Measurements from ENCODE around the gene TM6SF1. TPM values are rescaled to one million over a fixed set of nuclear protein-coding genes. Genes with fewer than 3 reads are reported as not detected.
"Not testable (repeated sequence)": the region's sequence is repeated elsewhere in the genome, so short reads cannot be mapped to it uniquely, and the experiment has no call there.

Gene TM6SF1
- not detected in 2 replicates for total RNA-seq (2014; rRNA removed; shearing (Covaris generic))

- no peak for DNase-seq (ENCODE audit: low spot score)
These were observed at the start of gene TM6SF1 for GRCh38 chr15:83106994-83107840. TM6SF1 (plus strand) TSS chr15:83107645; CDS start chr15:83107681, 36 bp downstream.

- DNase-seq (ENCODE audit: low spot score), result no peak
These were observed 49.6 kb upstream of the TM6SF1 start for GRCh38 chr15:83057696-83058376.

- no peak for DNase-seq (ENCODE audit: low spot score)
These were observed 45.8 kb upstream of the TM6SF1 start for GRCh38 chr15:83061680-83062079.

GRCh38 chr15:83062768-83063180 is 44.7 kb upstream of the TM6SF1 start:
- DNase-seq (ENCODE audit: low spot score), result no peak

GRCh38 chr15:83063551-83063950 is 43.9 kb upstream of the TM6SF1 start:
- no peak for DNase-seq (ENCODE audit: low spot score)

- peak; percentile 12 for DNase-seq (ENCODE audit: low spot score)
These were observed 42.6 kb upstream of the TM6SF1 start for GRCh38 chr15:83064859-83065258.

- peak; percentile 17 for DNase-seq (ENCODE audit: low spot score)
These were observed 42.0 kb upstream of the TM6SF1 start for GRCh38 chr15:83065431-83065830.

- DNase-seq (ENCODE audit: low spot score), result peak; percentile 45
These were observed 41.3 kb upstream of the TM6SF1 start for GRCh38 chr15:83066034-83066733.

- peak; percentile 96 for DNase-seq (ENCODE audit: low spot score)
These were observed 40.5 kb upstream of the TM6SF1 start, which contains the start of gene BTBD1 for GRCh38 chr15:83066734-83067637. BTBD1 (minus strand) TSS chr15:83067252; CDS start chr15:83067151, 101 bp downstream.

- DNase-seq (ENCODE audit: low spot score), result no peak
These were observed 39.8 kb upstream of the TM6SF1 start for GRCh38 chr15:83067638-83067962.

- DNase-seq (ENCODE audit: low spot score), result no peak
These were observed 39.4 kb upstream of the TM6SF1 start for GRCh38 chr15:83068054-83068453.

- DNase-seq (ENCODE audit: low spot score), result peak; percentile 45
These were observed 38.2 kb upstream of the TM6SF1 start for GRCh38 chr15:83069211-83069642.

GRCh38 chr15:83077491-83078230 is 29.8 kb upstream of the TM6SF1 start:
- DNase-seq (ENCODE audit: low spot score), result no peak

- no peak for DNase-seq (ENCODE audit: low spot score)
These were observed 28.7 kb upstream of the TM6SF1 start for GRCh38 chr15:83078712-83079111.

- DNase-seq (ENCODE audit: low spot score), result no peak
These were observed 26.0 kb upstream of the TM6SF1 start for GRCh38 chr15:83081256-83082014.

- no peak for DNase-seq (ENCODE audit: low spot score)
These were observed 24.6 kb upstream of the TM6SF1 start for GRCh38 chr15:83082730-83083386.

- DNase-seq (ENCODE audit: low spot score), result not testable (repeated sequence)
These were observed 22.0 kb upstream of the TM6SF1 start for GRCh38 chr15:83085461-83085860.

GRCh38 chr15:83085864-83086552 is 21.4 kb upstream of the TM6SF1 start:
- not testable (repeated sequence) for DNase-seq (ENCODE audit: low spot score)

Data from HT-29 (cell line).